IMR-90 (cell line): Measurements from ENCODE around the gene C16orf96. TPM values are rescaled to one million over a fixed set of nuclear protein-coding genes. Genes with fewer than 3 reads are reported as not detected.

Experiments
- ATAC-seq: fragments of 200-7000 bp; cut with Tn5 transposase; 2 replicates; pipeline ENCODE4 v1.9.1; 2020; ENCODE audit warnings: low read depth, mild to moderate bottlenecking, moderate library complexity
- BruUV-seq: library from RNA; stranded (reverse); fragments of 400-500 nt; replicated peaks from 2 replicates; lab custom pipeline; 2021; lab: Mats Ljungman, UMichigan
- CTCF ChIA-PET: fragments of 300-600 bp; formaldehyde crosslinking; extraction: SDS; loops from one replicate; lab custom pipeline; 2021; ENCODE audit warnings: antibody characterized with exemption; lab: Yijun Ruan, JAX
- POLR2A ChIA-PET: fragments of 300-600 bp; sonication (Branson Sonifier 250); formaldehyde crosslinking; loops from one replicate; lab custom pipeline; 2022; ENCODE audit warnings: antibody characterized with exemption; ENCODE audit not compliant: unreplicated experiment; lab: Charles Lee
- DNase-seq: peaks from one replicate; pipeline ENCODE4 v3.0.0; 2013
- H2AFZ ChIP-seq: replicated peaks from 2 replicates; pipeline ENCODE3; 2013; ENCODE audit warnings: low read length, mild to moderate bottlenecking; ENCODE audit not compliant: poor library complexity
- H2AK5ac ChIP-seq: 2 replicates; pipeline ENCODE4 v1.6.1; 2013; ENCODE audit warnings: low read depth, low read length, inconsistent platforms
- H2AK9ac ChIP-seq: replicated peaks from 2 replicates; pipeline ENCODE3; 2013; ENCODE audit warnings: mild to moderate bottlenecking, low read depth, low read length, moderate library complexity; ENCODE audit not compliant: poor library complexity
- H2BK120ac ChIP-seq: 2 replicates; pipeline ENCODE4 v1.6.1; 2013; ENCODE audit warnings: low read depth, low read length, inconsistent platforms
- H2BK15ac ChIP-seq: 3 replicates; pipeline ENCODE4 v1.6.1; 2013; ENCODE audit warnings: low read depth, low read length, inconsistent platforms
- H2BK20ac ChIP-seq: 2 replicates; pipeline ENCODE4 v1.6.1; 2013; ENCODE audit warnings: low read depth, mild to moderate bottlenecking, inconsistent platforms, low read length, moderate library complexity
- H2BK5ac ChIP-seq: 2 replicates; pipeline ENCODE4 v1.6.1; 2013; ENCODE audit warnings: mild to moderate bottlenecking, low read depth, low read length, inconsistent platforms; ENCODE audit not compliant: poor library complexity, severe bottlenecking
- H3K14ac ChIP-seq: replicated peaks from 2 replicates; pipeline ENCODE4 v1.6.1; 2013; ENCODE audit warnings: low read depth, low read length, inconsistent platforms
- H3K18ac ChIP-seq: 2 replicates; pipeline ENCODE4 v1.6.1; 2013; ENCODE audit warnings: low read depth, low read length, control low read depth
- H3K23ac ChIP-seq: 2 replicates; pipeline ENCODE4 v1.6.1; 2013; ENCODE audit warnings: low read depth, low read length, inconsistent platforms
- H3K27ac ChIP-seq: 2 replicates; pipeline ENCODE4 v1.5.1; 2013; ENCODE audit warnings: mild to moderate bottlenecking, control low read depth, low read length; ENCODE audit not compliant: insufficient read depth
- H3K27me3 ChIP-seq: 2 replicates; pipeline ENCODE4 v1.6.1; 2013; ENCODE audit warnings: low read length; ENCODE audit not compliant: control insufficient read depth, insufficient read depth
- H3K36me3 ChIP-seq: 2 replicates; pipeline ENCODE4 v1.6.1; 2013; ENCODE audit warnings: low read length, mixed read lengths; ENCODE audit not compliant: control insufficient read depth, insufficient read depth
- H3K4ac ChIP-seq: 2 replicates; pipeline ENCODE4 v1.6.1; 2013; ENCODE audit warnings: low read depth, low read length, inconsistent platforms
- H3K4me1 ChIP-seq: 2 replicates; pipeline ENCODE4 v1.6.1; 2013; ENCODE audit warnings: low read length, mixed read lengths; ENCODE audit not compliant: control insufficient read depth, insufficient read depth
- H3K4me2 ChIP-seq: 2 replicates; pipeline ENCODE4 v1.6.1; 2013; ENCODE audit warnings: low read depth, mild to moderate bottlenecking, control low read depth, low read length, moderate library complexity
- H3K4me3 ChIP-seq: 2 replicates; pipeline ENCODE4 v1.5.1; 2013; ENCODE audit warnings: low read depth, mild to moderate bottlenecking, control low read depth, low read length, moderate library complexity; ENCODE audit not compliant: insufficient read depth
- H3K56ac ChIP-seq: 2 replicates; pipeline ENCODE4 v1.6.1; 2013; ENCODE audit warnings: low read length, inconsistent platforms; ENCODE audit not compliant: insufficient read depth; ENCODE audit errors: extremely low read depth
- H3K79me1 ChIP-seq, 2 experiments: 2 replicates each; pipeline ENCODE4 v1.6.1; 2013; ENCODE audit warnings: low read length in 2 of 2, inconsistent platforms in 1 of 2, low read depth in 1 of 2
- H3K9ac ChIP-seq: 2 replicates; pipeline ENCODE4 v1.6.1; 2013; ENCODE audit warnings: low read depth, low read length, control low read depth
- H3K9me1 ChIP-seq: 2 replicates; pipeline ENCODE4 v1.6.1; 2013; ENCODE audit warnings: low read length, inconsistent platforms; ENCODE audit not compliant: insufficient read depth
- H3K9me3 ChIP-seq: 2 replicates; pipeline ENCODE4 v1.6.1; 2013; ENCODE audit warnings: low read length; ENCODE audit not compliant: control insufficient read depth, insufficient read depth
- H4K20me1 ChIP-seq: 2 replicates; pipeline ENCODE4 v1.6.1; 2013; ENCODE audit warnings: low read length, inconsistent platforms; ENCODE audit not compliant: insufficient read depth
- H4K5ac ChIP-seq: 2 replicates; pipeline ENCODE4 v1.6.1; 2013; ENCODE audit warnings: mild to moderate bottlenecking, low read depth, low read length, control low read depth
- H4K8ac ChIP-seq, 2 experiments: 2 replicates each; pipeline ENCODE4 v1.6.1; 2013; ENCODE audit warnings: low read depth in 2 of 2, low read length in 2 of 2, control low read depth in 1 of 2, inconsistent platforms in 1 of 2
- H4K91ac ChIP-seq: 2 replicates; pipeline ENCODE4 v1.6.1; 2013; ENCODE audit warnings: low read depth, low read length, inconsistent platforms; ENCODE audit not compliant: insufficient read depth
- CTCF ChIP-seq: conservative IDR thresholded peaks from 2 replicates; pipeline ENCODE4 v1.5.1; 2012; ENCODE audit warnings: mild to moderate bottlenecking, low read depth, low read length, improper control_type of control experiment
- FOS ChIP-seq: fragments of 150-350 bp; IDR thresholded peaks from 2 replicates; pipeline ENCODE4 v1.6.1; 2016; ENCODE audit warnings: low read depth, low read length
- MXI1 ChIP-seq: IDR thresholded peaks from 2 replicates; pipeline ENCODE4 v1.6.1; 2012; ENCODE audit warnings: low read depth, mild to moderate bottlenecking, low read length, moderate library complexity, borderline replicate concordance
- NFE2L2 ChIP-seq: fragments of 150-350 bp; IDR thresholded peaks from 2 replicates; pipeline ENCODE4 v1.6.1; 2016; ENCODE audit warnings: low read depth, mild to moderate bottlenecking, low read length
- POLR2A ChIP-seq: IDR thresholded peaks from 2 replicates; pipeline ENCODE4 v1.6.1; 2012; ENCODE audit warnings: mild to moderate bottlenecking, low read depth, low read length
- RAD21 ChIP-seq: IDR thresholded peaks from 2 replicates; pipeline ENCODE4 v1.6.1; 2012; ENCODE audit warnings: low read length, improper control_type of control experiment
- RCOR1 ChIP-seq: IDR thresholded peaks from 2 replicates; pipeline ENCODE4 v1.6.1; 2012; ENCODE audit warnings: mild to moderate bottlenecking, low read length, improper control_type of control experiment; ENCODE audit not compliant: insufficient replicate concordance
- WGBS, 2 experiments: methylation state at CpG; one replicate each; pipeline versions ENCODE4 v1.1.5 to v1.1.7; 2013; ENCODE audit warnings: missing lambda C conversion rate in 2 of 2; ENCODE audit not compliant: insufficient read length in 1 of 2; ENCODE audit errors: extremely low coverage in 2 of 2; 5-methylcytosine and 5-hydroxymethylcytosine counted together
- dilution Hi-C: fragments of 300-500 bp; cut with HindIII; formaldehyde crosslinking; loops from one replicate; pipeline ENCODE4 v1.14.3; 2018; ENCODE audit warnings: low sequenced_read_pairs; ENCODE audit not compliant: unreplicated experiment
- in situ Hi-C: fragments of 300-500 bp; cut with MboI; formaldehyde crosslinking; loops from 3 replicates; pipeline ENCODE4 v1.14.3; 2019; ENCODE audit warnings: low sequenced_read_pairs, inconsistent platforms, mixed read lengths
- intact Hi-C: fragments of 100-400 bp; cut with micrococcal nuclease; formaldehyde crosslinking; loops from 2 replicates; pipeline ENCODE4 v1.10.0; 2022
- polyA plus RNA-seq, 3 experiments: library from polyadenylated mRNA; depleted of rRNA; stranded (reverse); fragments of >200 nt; gene quantifications; 2 replicates each; pipeline ENCODE4 v1.2.3, GENCODE V29; 2012; ENCODE audit warnings: low replicate concordance in 1 of 3
- total RNA-seq: library from RNA; depleted of rRNA; stranded (reverse); fragments of >200 nt; gene quantifications from 2 replicates; pipeline ENCODE4 v1.2.3, GENCODE V29; 2012
- TF ChIP-seq, protein P1 (sequence below): fragments of 150-350 bp; IDR thresholded peaks from 2 replicates; pipeline ENCODE4 v1.6.1; 2016; ENCODE audit warnings: low read depth, mild to moderate bottlenecking, low read length, moderate library complexity, borderline replicate concordance

The C16orf96 gene
- total and polyA plus RNA-seq, 2 of the 4 experiments (the other 2 are of a cell fraction): not detected

- Histone ChIP-seq H3K4me2 (no peak overlapping the region), H3K4ac (no peak overlapping the region), H3K36me3 (peaks cover 24% of the 10 kb centered on the region; the same call in 1 of the 2 replicates), H2BK15ac (no peak overlapping the region), H3K9ac (no peak overlapping the region), H4K91ac (no peak overlapping the region), H3K27me3 (no peaks in the 10 kb centered on the region), H4K8ac (no peak overlapping the region), H3K56ac (no peak overlapping the region), H2AK5ac (no peak overlapping the region), H2BK120ac (no peak overlapping the region), H2BK20ac (no peak overlapping the region), H4K20me1 (peaks cover 57% of the 10 kb centered on the region), H2BK5ac (no peak overlapping the region), H4K5ac (no peak overlapping the region), H3K27ac (no peak overlapping the region), H2AFZ (no peak overlapping the region), H3K4me3 (no peak overlapping the region), H3K9me1 (peaks cover 8% of the 10 kb centered on the region; the same call in 1 of the 2 replicates), H3K18ac (no peak overlapping the region), H2AK9ac (no peak overlapping the region), H3K23ac (no peak overlapping the region), H3K14ac (no peak overlapping the region), H3K4me1 (peaks cover 21% of the 10 kb centered on the region), H3K9me3 (no peaks in the 10 kb centered on the region), H3K79me1 (peaks cover 13 to 59% of the 10 kb centered on the region in 2 experiments)
- 90% methylated on average over 10 of the region's 45 CpGs; no CpG with 5 or more reads in 1 of the 2 experiments for WGBS, 2 experiments
- no peak for ATAC-seq
- no peak for TF ChIP-seq MXI1
- TF ChIP-seq FOS: no peak
- TF ChIP-seq POLR2A: no peak
- TF ChIP-seq CTCF: no peak
- TF ChIP-seq, protein P1, sequence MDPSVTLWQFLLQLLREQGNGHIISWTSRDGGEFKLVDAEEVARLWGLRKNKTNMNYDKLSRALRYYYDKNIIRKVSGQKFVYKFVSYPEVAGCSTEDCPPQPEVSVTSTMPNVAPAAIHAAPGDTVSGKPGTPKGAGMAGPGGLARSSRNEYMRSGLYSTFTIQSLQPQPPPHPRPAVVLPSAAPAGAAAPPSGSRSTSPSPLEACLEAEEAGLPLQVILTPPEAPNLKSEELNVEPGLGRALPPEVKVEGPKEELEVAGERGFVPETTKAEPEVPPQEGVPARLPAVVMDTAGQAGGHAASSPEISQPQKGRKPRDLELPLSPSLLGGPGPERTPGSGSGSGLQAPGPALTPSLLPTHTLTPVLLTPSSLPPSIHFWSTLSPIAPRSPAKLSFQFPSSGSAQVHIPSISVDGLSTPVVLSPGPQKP: no peak
- no peak for TF ChIP-seq NFE2L2
- TF ChIP-seq RCOR1: no peak
- TF ChIP-seq RAD21: no peak
- dilution Hi-C loops (no loop called here), intact Hi-C loops (no loop called here), in situ Hi-C loops (no loop called here)
- no TSS peak for BruUV-seq
- CTCF ChIA-PET: no interaction called here
- POLR2A ChIA-PET: no interaction called here
- DNase-seq: no peak
Observed at GRCh38 chr16:4609200-4610010, 53.3 kb downstream of the C16orf96 start.
